ENCODE results near the gene CHRNB4. TPM values are rescaled to one million over a fixed set of nuclear protein-coding genes. Genes with fewer than 3 reads are reported as not detected.
A peak's percentile ranks its signal among the peaks of the same experiment; 100 is the strongest.

CHRNB4 gene
- total RNA-seq, 1 donor from 2014 or later: 3.2 TPM

DNA sequence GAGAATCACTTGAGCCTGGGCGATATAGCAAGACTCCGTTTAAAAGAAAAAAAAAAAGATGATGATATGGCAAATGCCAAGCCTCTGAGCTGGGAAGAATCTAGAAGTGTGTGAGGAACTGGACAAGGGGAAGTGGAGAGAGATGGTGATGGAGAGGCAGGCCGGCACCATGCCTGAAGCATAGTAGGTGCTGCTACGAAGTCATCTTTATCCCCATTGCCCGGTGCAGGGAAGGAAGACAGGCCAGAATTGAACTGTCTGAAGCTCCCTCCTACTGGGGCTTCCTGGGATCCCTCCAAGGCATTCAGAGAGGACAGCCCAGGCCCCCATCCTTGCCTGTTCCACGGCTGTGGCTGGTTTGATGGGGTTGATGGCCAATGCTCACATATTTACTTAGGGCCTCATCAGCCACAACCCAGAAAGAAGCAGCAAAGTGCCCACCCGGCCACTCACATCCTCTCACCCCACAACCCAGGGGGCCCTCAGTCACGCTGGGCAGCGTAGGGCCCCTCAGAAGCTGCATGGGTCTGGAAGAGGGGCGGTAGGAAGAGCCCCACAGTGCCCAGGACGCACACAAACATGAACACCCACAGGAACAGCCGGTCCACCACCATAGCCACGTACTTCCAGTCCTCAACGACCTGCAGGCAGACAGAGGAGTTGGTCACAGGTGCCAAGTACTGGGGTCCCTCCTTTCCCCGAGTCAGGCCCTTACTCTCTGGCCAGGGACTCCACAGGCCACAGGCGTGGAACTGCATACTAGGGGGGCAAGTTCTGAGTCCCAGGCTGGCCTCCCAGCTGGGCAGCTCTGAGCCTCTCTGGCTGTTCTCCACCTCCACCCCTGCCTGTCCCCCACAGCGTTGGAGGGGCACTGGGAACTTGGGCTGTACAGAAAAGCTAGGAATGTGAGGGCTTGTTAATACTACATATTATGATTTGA, 16.1 kb downstream of the CHRNB4 start:
- no peak overlapping the region for H3K27ac Mint-ChIP-seq
- H3K4me3 Mint-ChIP-seq: no peak overlapping the region
- no peaks in the 10 kb centered on the region for H3K9me3 Mint-ChIP-seq
- H3K36me3 Mint-ChIP-seq: peaks cover 10% of the 10 kb centered on the region
- DNase-seq (ENCODE audit: low spot score in 2 of 2, unreplicated experiment in 2 of 2): no peak
- peaks cover 2% of the 10 kb centered on the region for H3K4me1 Mint-ChIP-seq
- TF ChIP-seq, protein P1, sequence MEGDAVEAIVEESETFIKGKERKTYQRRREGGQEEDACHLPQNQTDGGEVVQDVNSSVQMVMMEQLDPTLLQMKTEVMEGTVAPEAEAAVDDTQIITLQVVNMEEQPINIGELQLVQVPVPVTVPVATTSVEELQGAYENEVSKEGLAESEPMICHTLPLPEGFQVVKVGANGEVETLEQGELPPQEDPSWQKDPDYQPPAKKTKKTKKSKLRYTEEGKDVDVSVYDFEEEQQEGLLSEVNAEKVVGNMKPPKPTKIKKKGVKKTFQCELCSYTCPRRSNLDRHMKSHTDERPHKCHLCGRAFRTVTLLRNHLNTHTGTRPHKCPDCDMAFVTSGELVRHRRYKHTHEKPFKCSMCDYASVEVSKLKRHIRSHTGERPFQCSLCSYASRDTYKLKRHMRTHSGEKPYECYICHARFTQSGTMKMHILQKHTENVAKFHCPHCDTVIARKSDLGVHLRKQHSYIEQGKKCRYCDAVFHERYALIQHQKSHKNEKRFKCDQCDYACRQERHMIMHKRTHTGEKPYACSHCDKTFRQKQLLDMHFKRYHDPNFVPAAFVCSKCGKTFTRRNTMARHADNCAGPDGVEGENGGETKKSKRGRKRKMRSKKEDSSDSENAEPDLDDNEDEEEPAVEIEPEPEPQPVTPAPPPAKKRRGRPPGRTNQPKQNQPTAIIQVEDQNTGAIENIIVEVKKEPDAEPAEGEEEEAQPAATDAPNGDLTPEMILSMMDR (IDR thresholded peaks at IDR 0.05; ENCODE audit: unreplicated experiment): no peak
- peaks cover 69% of the 10 kb centered on the region for H3K27me3 Mint-ChIP-seq (ENCODE audit: low read depth)

DNA sequence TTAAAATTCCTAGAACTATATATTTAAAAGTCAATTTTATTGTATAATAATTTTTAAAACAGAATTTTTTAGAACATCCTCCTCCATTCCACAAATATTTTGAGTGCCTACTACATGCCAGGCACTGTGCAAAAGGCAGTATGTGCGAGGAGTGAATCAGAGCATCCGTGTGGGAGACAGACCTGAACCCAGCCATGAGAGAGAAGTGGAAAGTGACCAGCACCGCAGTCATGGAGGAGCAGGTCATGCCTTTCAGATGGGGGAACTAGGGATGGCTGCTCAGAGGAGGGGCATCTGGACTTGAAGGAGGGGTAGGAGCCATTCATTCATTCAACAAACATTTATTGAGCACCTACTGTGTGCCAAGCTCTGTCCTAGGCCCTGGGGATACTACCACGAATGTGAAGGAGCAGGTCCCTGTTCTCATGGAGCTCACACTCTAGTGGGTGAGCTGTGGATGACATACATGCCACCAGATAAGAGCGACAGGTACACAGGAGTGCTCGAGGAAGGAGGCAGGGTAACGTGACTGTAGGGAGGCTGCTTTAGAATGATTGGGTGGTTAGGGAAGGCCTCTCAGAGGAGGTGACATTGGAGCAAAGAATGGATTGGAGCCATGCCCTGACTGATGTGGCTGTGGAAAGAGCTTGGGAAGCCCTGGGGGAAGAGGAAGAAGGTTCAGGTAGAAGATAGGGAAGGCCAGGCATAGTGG, 17.1 kb downstream of the CHRNB4 start:
- Mint-ChIP-seq H3K27ac (no peak overlapping the region), H3K36me3 (no peaks in the 10 kb centered on the region), H3K4me3 (no peak overlapping the region), H3K27me3 (ENCODE audit: low read depth) (peaks cover 69% of the 10 kb centered on the region), H3K4me1 (peaks cover 10% of the 10 kb centered on the region), H3K9me3 (no peaks in the 10 kb centered on the region)
- TF ChIP-seq, protein P1 (IDR thresholded peaks at IDR 0.05; ENCODE audit: unreplicated experiment): no peak
- DNase-seq (ENCODE audit: low spot score in 2 of 2, unreplicated experiment in 2 of 2): no peak

DNA sequence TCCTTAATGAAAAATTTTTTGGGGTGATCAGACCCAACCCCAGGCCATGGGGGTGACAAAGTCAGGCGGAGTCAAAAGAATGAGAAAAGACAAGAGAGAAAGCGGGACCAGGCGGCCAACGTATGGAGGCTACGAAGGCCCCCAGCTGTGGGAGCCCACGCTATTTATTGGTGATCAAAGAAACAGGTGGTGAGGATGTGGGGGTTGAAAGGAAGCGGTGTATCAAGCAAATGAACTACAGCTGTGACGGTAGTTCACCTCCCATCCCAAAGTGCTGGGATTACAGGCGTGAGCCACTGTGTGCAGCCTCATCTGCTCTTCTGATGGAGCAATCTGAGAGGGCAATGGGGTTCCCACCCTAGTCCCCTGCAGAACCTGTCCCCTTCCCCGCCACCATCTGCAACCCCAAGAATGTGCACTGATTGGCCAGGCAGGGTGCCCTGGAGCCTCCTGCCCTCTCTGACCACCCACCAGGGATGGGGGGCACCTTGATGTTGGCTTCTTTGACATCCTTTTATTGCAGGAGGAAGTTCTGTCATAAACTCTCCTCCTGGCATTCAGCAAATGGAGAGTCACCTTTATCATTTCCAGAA, 19.1 kb downstream of the CHRNB4 start:
- Mint-ChIP-seq H3K4me1 (peaks cover 17% of the 10 kb centered on the region), H3K9me3 (no peaks in the 10 kb centered on the region), H3K36me3 (no peaks in the 10 kb centered on the region), H3K4me3 (peak overlapping the region; percentile 61), H3K27me3 (ENCODE audit: low read depth) (peaks cover 61% of the 10 kb centered on the region), H3K27ac (no peak overlapping the region)
- no peak for DNase-seq (ENCODE audit: low spot score in 2 of 2, unreplicated experiment in 2 of 2)
- TF ChIP-seq, protein P1 (IDR thresholded peaks at IDR 0.05; ENCODE audit: unreplicated experiment): no peak

DNA sequence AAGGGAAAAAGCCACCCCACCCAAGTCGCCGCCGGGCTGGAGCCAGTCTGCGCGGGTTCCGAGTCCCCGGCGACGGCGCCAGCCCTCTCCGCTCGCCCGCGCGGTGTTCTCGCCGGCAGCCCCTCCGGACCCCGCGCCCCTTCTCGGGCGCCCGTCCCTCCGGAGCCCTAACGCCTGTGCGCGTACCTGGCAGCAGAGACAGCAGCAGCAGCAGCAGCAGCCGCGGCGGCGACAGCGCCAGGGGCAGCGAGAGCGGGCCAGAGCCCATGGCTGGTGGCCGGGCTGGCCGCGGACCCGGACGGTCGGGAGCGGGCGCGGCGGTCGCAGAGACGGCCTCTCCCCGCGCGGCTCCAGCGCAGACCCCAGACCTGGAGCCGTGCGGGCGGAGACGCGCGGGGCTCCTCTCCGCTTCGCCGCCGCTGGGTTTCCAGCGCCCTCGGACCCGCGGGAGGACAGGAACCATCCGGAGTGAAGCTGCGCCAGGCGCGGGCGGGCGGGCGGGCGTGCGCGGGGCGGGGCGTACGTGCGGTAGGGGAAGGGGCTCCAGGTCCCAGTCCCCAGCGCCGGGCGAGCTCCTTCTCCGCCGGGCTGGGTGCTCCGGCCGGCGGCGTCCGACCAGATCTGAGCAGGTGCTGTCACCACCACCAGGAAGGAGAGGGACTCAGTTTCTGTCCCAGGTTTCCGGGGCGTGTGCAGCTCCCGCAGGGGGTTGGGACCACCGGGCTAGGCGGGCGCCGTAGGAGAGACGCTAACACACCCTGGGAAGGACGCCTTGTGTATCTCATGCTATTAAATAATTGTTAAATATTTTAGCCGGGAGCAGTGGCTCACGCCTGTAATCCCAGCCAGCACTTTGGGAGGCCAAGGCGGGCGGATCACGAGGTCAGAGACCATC, 20.2 kb downstream of the CHRNB4 start, which contains the start of gene CHRNA3:
CHRNA3 (minus strand) TSS at position 470 of the 895 bp plus-strand sequence; CDS start at position 268, 202 bp downstream.
- peaks cover 17% of the 10 kb centered on the region for H3K4me1 Mint-ChIP-seq
- no peak for DNase-seq (ENCODE audit: low spot score in 2 of 2, unreplicated experiment in 2 of 2)
- H3K27me3 Mint-ChIP-seq (ENCODE audit: low read depth): peaks cover 61% of the 10 kb centered on the region
- peak within 1 kb of the TSS; percentile 71 for H3K4me3 Mint-ChIP-seq
- H3K36me3 Mint-ChIP-seq: no peaks in the 10 kb centered on the region
- H3K27ac Mint-ChIP-seq: no peak within 1 kb of the TSS
- H3K9me3 Mint-ChIP-seq: no peaks in the 10 kb centered on the region
- TF ChIP-seq, protein P1 (IDR thresholded peaks at IDR 0.05; ENCODE audit: unreplicated experiment): no peak

Data from mesothelial cell of epicardium (in vitro differentiated cells).